HepG2 (cell line): ENCODE data around the gene DALRD3. TPM values are rescaled to one million over a fixed set of nuclear protein-coding genes. Genes with fewer than 3 reads are reported as not detected.

Experiments used
- ARID2 ChIP-seq: sonication (generic); formaldehyde crosslinking; IDR thresholded peaks from 2 replicates; pipeline ENCODE4 v1.8.1; 2022; ENCODE audit warnings: mild to moderate bottlenecking, missing genetic modification reagents, borderline replicate concordance
- EHMT2 ChIP-seq: fragments of 200-600 bp; sonication (generic); IDR thresholded peaks from 2 replicates; pipeline ENCODE4 v1.7.0; 2017; ENCODE audit warnings: antibody characterized with exemption, low read depth, low read length, borderline replicate concordance
- NFATC3 ChIP-seq: sonication (generic); formaldehyde crosslinking; IDR thresholded peaks from 2 replicates; pipeline ENCODE4 v1.5.1; 2020; ENCODE audit warnings: mild to moderate bottlenecking, missing genetic modification reagents
- PHB2 ChIP-seq: fragments of 450-650 bp; IDR thresholded peaks from 2 replicates; pipeline ENCODE4 v1.6.1; 2018; ENCODE audit not compliant: partially characterized antibody
- PITX1 ChIP-seq: sonication (generic); formaldehyde crosslinking; IDR thresholded peaks from 2 replicates; pipeline ENCODE4 v1.5.1; 2020; ENCODE audit warnings: mild to moderate bottlenecking, missing genetic modification reagents
- REXO4 ChIP-seq: sonication (generic); formaldehyde crosslinking; IDR thresholded peaks from 2 replicates; pipeline ENCODE4 v1.8.0; 2022; ENCODE audit warnings: missing genetic modification reagents, mild to moderate bottlenecking, borderline replicate concordance
- SIX1 ChIP-seq: sonication (generic); formaldehyde crosslinking; IDR thresholded peaks from 2 replicates; pipeline ENCODE4 v1.4.0; 2020; ENCODE audit warnings: missing genetic modification reagents, borderline replicate concordance
- TBX3 ChIP-seq: fragments of 450-650 bp; IDR thresholded peaks from 2 replicates; pipeline ENCODE4 v1.6.1; 2017; ENCODE audit warnings: antibody characterized with exemption, mild to moderate bottlenecking, inconsistent platforms, borderline replicate concordance
- U2AF2 ChIP-seq: fragments of 200-400 bp; formaldehyde crosslinking; IDR thresholded peaks from 2 replicates; pipeline ENCODE4 v1.6.1; 2017; ENCODE audit warnings: low read depth, mild to moderate bottlenecking, low read length
- ZNF326 ChIP-seq: sonication (generic); formaldehyde crosslinking; IDR thresholded peaks from 2 replicates; pipeline ENCODE4 v1.4.0; 2020; ENCODE audit warnings: missing genetic modification reagents, borderline replicate concordance
- ZNF329 ChIP-seq: sonication (generic); formaldehyde crosslinking; IDR thresholded peaks from 2 replicates; pipeline ENCODE4 v1.9.0; 2021; ENCODE audit warnings: low read depth, mild to moderate bottlenecking, missing genetic modification reagents
- ZNF431 ChIP-seq: sonication (generic); formaldehyde crosslinking; IDR thresholded peaks from 2 replicates; pipeline ENCODE4 v1.9.0; 2022; ENCODE audit warnings: missing genetic modification reagents, low read depth, mild to moderate bottlenecking, borderline replicate concordance
- ZNF598 ChIP-seq: sonication (generic); formaldehyde crosslinking; IDR thresholded peaks from 2 replicates; pipeline ENCODE4 v1.5.1; 2020; ENCODE audit warnings: mild to moderate bottlenecking, missing genetic modification reagents, borderline replicate concordance
- ZNF720 ChIP-seq: sonication (generic); formaldehyde crosslinking; IDR thresholded peaks from 2 replicates; pipeline ENCODE4 v1.4.0; 2020; ENCODE audit warnings: missing genetic modification reagents
- ZNF879 ChIP-seq: sonication (generic); formaldehyde crosslinking; IDR thresholded peaks from 2 replicates; pipeline ENCODE4 v1.8.1; 2023; ENCODE audit warnings: missing genetic modification reagents
- polyA plus RNA-seq, 8 experiments: library from polyadenylated mRNA; depleted of rRNA in 3 of 8; stranded (reverse) in 7 of 8; unstranded in 1 of 8; fragments of >200 nt; fragmentation: Illumina TruSeq in 4 of 8; extraction: Trizol in 4 of 8; gene quantifications; 2 replicates each; pipeline versions ENCODE4 v1.2.1 to v1.2.3, GENCODE V29; 2011 to 2016; ENCODE audit warnings: low read depth in 4 of 8, missing spikeins in 1 of 8, mixed read lengths in 1 of 8; ENCODE audit not compliant: insufficient read depth in 1 of 8
- total RNA-seq, 5 experiments: library from RNA; depleted of rRNA; stranded (reverse); fragments of >200 nt; fragmentation: Illumina TruSeq; extraction: Trizol; gene quantifications; 2 replicates each; pipeline ENCODE4 v1.2.3, GENCODE V29; 2016; ENCODE audit warnings: low read depth in 1 of 5
- TF ChIP-seq, protein P1 (sequence below): sonication (generic); formaldehyde crosslinking; IDR thresholded peaks from 2 replicates; pipeline ENCODE4 v1.5.0; 2020; ENCODE audit warnings: mild to moderate bottlenecking, missing genetic modification reagents
- TF ChIP-seq, protein P2 (sequence below): sonication (generic); formaldehyde crosslinking; IDR thresholded peaks from 2 replicates; pipeline ENCODE4 v1.5.1; 2020; ENCODE audit warnings: missing genetic modification reagents, mild to moderate bottlenecking, borderline replicate concordance
- TF ChIP-seq, protein P3 (sequence below): IDR thresholded peaks from 2 replicates; pipeline ENCODE4 v1.6.1; 2016; ENCODE audit warnings: low read depth
- TF ChIP-seq, protein P4 (sequence below): sonication (generic); formaldehyde crosslinking; IDR thresholded peaks from 2 replicates; pipeline ENCODE4 v1.4.0; 2020; ENCODE audit warnings: missing genetic modification reagents, borderline replicate concordance

DALRD3 gene
- total and polyA plus RNA-seq, 2 of the 13 experiments (the other 11 are each of a cell fraction or from before 2014, with no cell fraction given): 19.9 to 36.5 TPM

DNA sequence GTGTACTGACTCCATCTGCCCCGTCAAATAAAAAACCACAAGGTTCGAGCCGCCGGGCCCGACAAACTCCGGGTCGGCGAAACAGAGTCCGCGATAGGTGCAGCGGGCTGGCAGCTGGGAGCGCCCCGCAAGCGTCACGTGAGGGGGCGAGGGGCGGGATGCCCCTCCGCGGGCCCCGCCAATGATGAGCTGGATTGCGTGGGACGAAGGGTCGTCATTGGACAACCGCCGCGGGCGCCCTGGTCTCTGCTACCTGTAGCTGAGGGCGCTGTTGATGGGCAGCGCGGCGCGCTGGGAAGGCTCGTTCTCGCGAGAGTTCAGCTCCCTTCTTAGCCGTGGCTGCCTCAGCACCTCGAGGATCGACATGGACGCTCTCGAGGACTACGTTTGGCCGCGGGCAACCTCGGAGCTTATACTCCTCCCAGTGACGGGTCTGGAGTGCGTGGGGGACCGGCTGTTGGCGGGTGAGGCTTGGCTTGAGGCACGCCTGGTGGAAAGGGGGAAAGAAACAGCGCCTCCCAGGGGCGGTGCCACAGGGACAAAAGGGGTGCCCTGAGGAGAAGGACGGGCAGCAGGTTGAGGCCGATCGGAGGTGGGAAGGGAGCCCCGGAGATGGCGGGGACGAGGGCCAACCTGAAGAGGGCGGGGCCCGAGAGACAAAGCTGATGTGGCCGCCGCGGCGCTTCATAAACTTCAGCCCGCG, 11.2 kb downstream of the DALRD3 start, which contains the start of gene WDR6 (continued):
- TF ChIP-seq ZNF879 (CRISPR knock-in tag) (no peak; the same call in 1 of the 2 replicates), ZNF720 (CRISPR knock-in tag) (no peak; the same call in 1 of the 2 replicates), NFATC3 (0 out of 2 replicates have a peak, but pooled peaks have one; percentile 8), ZNF326 (0 out of 2 replicates have a peak, but pooled peaks have one; percentile 29), ZNF329 (CRISPR knock-in tag) (no peak), EHMT2 (no peak), PITX1 (CRISPR knock-in tag) (peak; percentile 63; the same call in 1 of the 2 replicates), SIX1 (CRISPR knock-in tag) (no peak), U2AF2 (no peak), ARID2 (CRISPR knock-in tag) (peak; percentile 57; the same call in 1 of the 2 replicates), ZNF431 (CRISPR knock-in tag) (no peak; the same call in 1 of the 2 replicates), ZNF598 (CRISPR knock-in tag) (0 out of 2 replicates have a peak, but pooled peaks have one; percentile 19), REXO4 (CRISPR knock-in tag) (no peak), PHB2 (no peak), TBX3 (no peak; the same call in 1 of the 2 replicates)
- TF ChIP-seq, protein P1, sequence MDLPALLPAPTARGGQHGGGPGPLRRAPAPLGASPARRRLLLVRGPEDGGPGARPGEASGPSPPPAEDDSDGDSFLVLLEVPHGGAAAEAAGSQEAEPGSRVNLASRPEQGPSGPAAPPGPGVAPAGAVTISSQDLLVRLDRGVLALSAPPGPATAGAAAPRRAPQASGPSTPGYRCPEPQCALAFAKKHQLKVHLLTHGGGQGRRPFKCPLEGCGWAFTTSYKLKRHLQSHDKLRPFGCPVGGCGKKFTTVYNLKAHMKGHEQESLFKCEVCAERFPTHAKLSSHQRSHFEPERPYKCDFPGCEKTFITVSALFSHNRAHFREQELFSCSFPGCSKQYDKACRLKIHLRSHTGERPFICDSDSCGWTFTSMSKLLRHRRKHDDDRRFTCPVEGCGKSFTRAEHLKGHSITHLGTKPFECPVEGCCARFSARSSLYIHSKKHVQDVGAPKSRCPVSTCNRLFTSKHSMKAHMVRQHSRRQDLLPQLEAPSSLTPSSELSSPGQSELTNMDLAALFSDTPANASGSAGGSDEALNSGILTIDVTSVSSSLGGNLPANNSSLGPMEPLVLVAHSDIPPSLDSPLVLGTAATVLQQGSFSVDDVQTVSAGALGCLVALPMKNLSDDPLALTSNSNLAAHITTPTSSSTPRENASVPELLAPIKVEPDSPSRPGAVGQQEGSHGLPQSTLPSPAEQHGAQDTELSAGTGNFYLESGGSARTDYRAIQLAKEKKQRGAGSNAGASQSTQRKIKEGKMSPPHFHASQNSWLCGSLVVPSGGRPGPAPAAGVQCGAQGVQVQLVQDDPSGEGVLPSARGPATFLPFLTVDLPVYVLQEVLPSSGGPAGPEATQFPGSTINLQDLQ (CRISPR knock-in tag): no peak
- TF ChIP-seq, protein P2, sequence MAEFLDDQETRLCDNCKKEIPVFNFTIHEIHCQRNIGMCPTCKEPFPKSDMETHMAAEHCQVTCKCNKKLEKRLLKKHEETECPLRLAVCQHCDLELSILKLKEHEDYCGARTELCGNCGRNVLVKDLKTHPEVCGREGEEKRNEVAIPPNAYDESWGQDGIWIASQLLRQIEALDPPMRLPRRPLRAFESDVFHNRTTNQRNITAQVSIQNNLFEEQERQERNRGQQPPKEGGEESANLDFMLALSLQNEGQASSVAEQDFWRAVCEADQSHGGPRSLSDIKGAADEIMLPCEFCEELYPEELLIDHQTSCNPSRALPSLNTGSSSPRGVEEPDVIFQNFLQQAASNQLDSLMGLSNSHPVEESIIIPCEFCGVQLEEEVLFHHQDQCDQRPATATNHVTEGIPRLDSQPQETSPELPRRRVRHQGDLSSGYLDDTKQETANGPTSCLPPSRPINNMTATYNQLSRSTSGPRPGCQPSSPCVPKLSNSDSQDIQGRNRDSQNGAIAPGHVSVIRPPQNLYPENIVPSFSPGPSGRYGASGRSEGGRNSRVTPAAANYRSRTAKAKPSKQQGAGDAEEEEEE (CRISPR knock-in tag): no peak
- TF ChIP-seq, protein P3, sequence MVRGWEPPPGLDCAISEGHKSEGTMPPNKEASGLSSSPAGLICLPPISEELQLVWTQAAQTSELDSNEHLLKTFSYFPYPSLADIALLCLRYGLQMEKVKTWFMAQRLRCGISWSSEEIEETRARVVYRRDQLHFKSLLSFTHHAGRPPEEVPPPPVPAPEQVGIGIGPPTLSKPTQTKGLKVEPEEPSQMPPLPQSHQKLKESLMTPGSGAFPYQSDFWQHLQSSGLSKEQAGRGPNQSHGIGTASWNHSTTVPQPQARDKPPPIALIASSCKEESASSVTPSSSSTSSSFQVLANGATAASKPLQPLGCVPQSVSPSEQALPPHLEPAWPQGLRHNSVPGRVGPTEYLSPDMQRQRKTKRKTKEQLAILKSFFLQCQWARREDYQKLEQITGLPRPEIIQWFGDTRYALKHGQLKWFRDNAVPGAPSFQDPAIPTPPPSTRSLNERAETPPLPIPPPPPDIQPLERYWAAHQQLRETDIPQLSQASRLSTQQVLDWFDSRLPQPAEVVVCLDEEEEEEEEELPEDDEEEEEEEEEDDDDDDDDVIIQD: no peak
- TF ChIP-seq, protein P4, sequence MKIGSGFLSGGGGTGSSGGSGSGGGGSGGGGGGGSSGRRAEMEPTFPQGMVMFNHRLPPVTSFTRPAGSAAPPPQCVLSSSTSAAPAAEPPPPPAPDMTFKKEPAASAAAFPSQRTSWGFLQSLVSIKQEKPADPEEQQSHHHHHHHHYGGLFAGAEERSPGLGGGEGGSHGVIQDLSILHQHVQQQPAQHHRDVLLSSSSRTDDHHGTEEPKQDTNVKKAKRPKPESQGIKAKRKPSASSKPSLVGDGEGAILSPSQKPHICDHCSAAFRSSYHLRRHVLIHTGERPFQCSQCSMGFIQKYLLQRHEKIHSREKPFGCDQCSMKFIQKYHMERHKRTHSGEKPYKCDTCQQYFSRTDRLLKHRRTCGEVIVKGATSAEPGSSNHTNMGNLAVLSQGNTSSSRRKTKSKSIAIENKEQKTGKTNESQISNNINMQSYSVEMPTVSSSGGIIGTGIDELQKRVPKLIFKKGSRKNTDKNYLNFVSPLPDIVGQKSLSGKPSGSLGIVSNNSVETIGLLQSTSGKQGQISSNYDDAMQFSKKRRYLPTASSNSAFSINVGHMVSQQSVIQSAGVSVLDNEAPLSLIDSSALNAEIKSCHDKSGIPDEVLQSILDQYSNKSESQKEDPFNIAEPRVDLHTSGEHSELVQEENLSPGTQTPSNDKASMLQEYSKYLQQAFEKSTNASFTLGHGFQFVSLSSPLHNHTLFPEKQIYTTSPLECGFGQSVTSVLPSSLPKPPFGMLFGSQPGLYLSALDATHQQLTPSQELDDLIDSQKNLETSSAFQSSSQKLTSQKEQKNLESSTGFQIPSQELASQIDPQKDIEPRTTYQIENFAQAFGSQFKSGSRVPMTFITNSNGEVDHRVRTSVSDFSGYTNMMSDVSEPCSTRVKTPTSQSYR (CRISPR knock-in tag): no peak
